OCI-LY3 (cell line): ENCODE data around the gene FOXA3.

Experiments used
- H2AFZ ChIP-seq: fragments of 200-600, 300-600 bp; shearing (Covaris generic); 2 replicates; pipeline ENCODE4 v1.6.0; 2014; ENCODE audit warnings: antibody characterized with exemption, low read depth, low read length
- H3K27ac ChIP-seq: fragments of 200-600, 300-600 bp; sonication (generic); 2 replicates; pipeline ENCODE4 v1.5.1; 2014; ENCODE audit warnings: mild to moderate bottlenecking, low read length, moderate library complexity, mixed read lengths
- H3K27me3 ChIP-seq: fragments of 200-600, 300-600 bp; sonication (generic); 2 replicates; pipeline ENCODE4 v1.6.1; 2014; ENCODE audit warnings: low read depth, low read length, mixed read lengths
- H3K36me3 ChIP-seq: fragments of 200-600, 300-600 bp; sonication (generic); replicated peaks from 2 replicates; pipeline ENCODE3; 2014; ENCODE audit warnings: low read depth, low read length, mixed read lengths
- H3K4me1 ChIP-seq: fragments of 300-600, 200-600 bp; sonication (generic); 2 replicates; pipeline ENCODE4 v1.6.1; 2014; ENCODE audit warnings: low read length, mixed read lengths
- H3K4me2 ChIP-seq: fragments of 200-600, 300-600 bp; sonication (generic); 2 replicates; pipeline ENCODE4 v1.6.1; 2014; ENCODE audit warnings: low read length, mixed read lengths
- H3K4me3 ChIP-seq: fragments of 300-600, 200-600 bp; sonication (generic); 2 replicates; pipeline ENCODE4 v1.5.1; 2014; ENCODE audit warnings: antibody characterized with exemption, mild to moderate bottlenecking, low read length, moderate library complexity
- H3K79me2 ChIP-seq: fragments of 300-600, 200-600 bp; shearing (Covaris generic); 2 replicates; pipeline ENCODE4 v1.6.1; 2014; ENCODE audit warnings: mild to moderate bottlenecking, low read length, mixed read lengths
- H3K9ac ChIP-seq: fragments of 300-600, 200-600 bp; shearing (Covaris generic); 2 replicates; pipeline ENCODE4 v1.6.0; 2014; ENCODE audit warnings: mild to moderate bottlenecking, low read length, moderate library complexity
- H3K9me3 ChIP-seq: fragments of 200-600, 300-600 bp; shearing (Covaris generic); 2 replicates; pipeline ENCODE4 v1.6.1; 2014; ENCODE audit warnings: low read length, mixed read lengths; ENCODE audit not compliant: insufficient read depth
- H4K20me1 ChIP-seq: fragments of 200-600, 300-600 bp; sonication (generic); 2 replicates; pipeline ENCODE4 v1.6.1; 2016; ENCODE audit warnings: low read length, mixed read lengths; ENCODE audit not compliant: insufficient read depth
- CTCF ChIP-seq: fragments of 200-600, 300-600 bp; sonication (generic); IDR thresholded peaks from 2 replicates; pipeline ENCODE4 v1.5.1; 2014; ENCODE audit warnings: antibody characterized with exemption, low read length, low read depth
- EZH2phosphoT487 ChIP-seq: fragments of 200-600 bp; shearing (Covaris generic); IDR thresholded peaks from 2 replicates; pipeline ENCODE4 v1.6.1; 2018; ENCODE audit warnings: antibody characterized with exemption, mixed run types, low read depth

The FOXA3 gene

GRCh38 chr19:45906221-45906620 is 42.1 kb downstream of the FOXA3 start:
- no peak overlapping the region for H3K9ac ChIP-seq
- H3K36me3 ChIP-seq = no peaks in the 10 kb centered on the region
- peaks cover 9% of the 10 kb centered on the region for H3K79me2 ChIP-seq
- H3K4me1 ChIP-seq = peaks cover 5% of the 10 kb centered on the region; the same call in 1 of the 2 replicates
- no peak for TF ChIP-seq CTCF
- no peak for TF ChIP-seq EZH2phosphoT487
- H4K20me1 ChIP-seq = no peaks in the 10 kb centered on the region
- H3K27ac ChIP-seq = no peak overlapping the region
- H2AFZ ChIP-seq = no peak overlapping the region
- H3K4me2 ChIP-seq = no peak overlapping the region
- no peaks in the 10 kb centered on the region for H3K9me3 ChIP-seq
- H3K4me3 ChIP-seq = no peak overlapping the region
- H3K27me3 ChIP-seq = no peaks in the 10 kb centered on the region

- Histone ChIP-seq H4K20me1 (no peaks in the 10 kb centered on the region), H3K4me1 (no peaks in the 10 kb centered on the region), H3K9me3 (no peaks in the 10 kb centered on the region), H3K27me3 (no peaks in the 10 kb centered on the region), H3K27ac (no peak overlapping the region), H3K4me3 (no peak overlapping the region), H3K79me2 (no peaks in the 10 kb centered on the region), H3K4me2 (no peak overlapping the region), H3K36me3 (no peaks in the 10 kb centered on the region), H2AFZ (no peak overlapping the region), H3K9ac (no peak overlapping the region)
- TF ChIP-seq EZH2phosphoT487 = no peak
- TF ChIP-seq CTCF = no peak
These were observed 44.8 kb downstream of the FOXA3 start for GRCh38 chr19:45908956-45909355.

- Histone ChIP-seq H3K4me1 (no peaks in the 10 kb centered on the region), H3K4me2 (no peak overlapping the region), H4K20me1 (no peaks in the 10 kb centered on the region), H2AFZ (no peak overlapping the region), H3K9ac (no peak overlapping the region), H3K79me2 (no peaks in the 10 kb centered on the region), H3K27ac (no peak overlapping the region), H3K27me3 (no peaks in the 10 kb centered on the region; the same call in 1 of the 2 replicates), H3K36me3 (no peaks in the 10 kb centered on the region), H3K4me3 (no peak overlapping the region), H3K9me3 (no peaks in the 10 kb centered on the region)
- TF ChIP-seq CTCF (no peak), EZH2phosphoT487 (no peak)
These were observed 47.2 kb downstream of the FOXA3 start for GRCh38 chr19:45911291-45911690.

- Histone ChIP-seq H3K9me3 (no peaks in the 10 kb centered on the region), H3K79me2 (no peaks in the 10 kb centered on the region), H3K36me3 (no peaks in the 10 kb centered on the region), H3K27ac (no peak within 1 kb of the TSS), H3K4me3 (no peak within 1 kb of the TSS), H3K4me1 (no peaks in the 10 kb centered on the region), H3K27me3 (peaks cover 6% of the 10 kb centered on the region), H3K9ac (no peak within 1 kb of the TSS), H3K4me2 (no peak within 1 kb of the TSS), H4K20me1 (no peaks in the 10 kb centered on the region), H2AFZ (no peak within 1 kb of the TSS)
- TF ChIP-seq CTCF (peak; percentile 39), EZH2phosphoT487 (no peak)
These were observed 50.0 kb downstream of the FOXA3 start, which contains the start of gene NANOS2 for GRCh38 chr19:45913874-45914830. TSS of gene NANOS2 (minus strand) at chr19:45914778. CDS start at chr19:45914693, 85 bp downstream.
